GM23248 (cell line): ENCODE results near the gene SLC28A3.

ENCODE experiments used
- EZH2 ChIP-seq: fragments of 200-600 bp; sonication (generic); IDR thresholded peaks from 2 replicates; pipeline ENCODE4 v1.6.1; 2018; ENCODE audit warnings: antibody characterized with exemption, mild to moderate bottlenecking; ENCODE audit not compliant: insufficient read depth, poor library complexity, severe bottlenecking
- EZH2phosphoT487 ChIP-seq: fragments of 200-600 bp; sonication (generic); IDR thresholded peaks from 2 replicates; pipeline ENCODE4 v1.6.1; 2018; ENCODE audit warnings: antibody characterized with exemption, moderate library complexity, mild to moderate bottlenecking, low read depth; ENCODE audit not compliant: insufficient read depth

DNA sequence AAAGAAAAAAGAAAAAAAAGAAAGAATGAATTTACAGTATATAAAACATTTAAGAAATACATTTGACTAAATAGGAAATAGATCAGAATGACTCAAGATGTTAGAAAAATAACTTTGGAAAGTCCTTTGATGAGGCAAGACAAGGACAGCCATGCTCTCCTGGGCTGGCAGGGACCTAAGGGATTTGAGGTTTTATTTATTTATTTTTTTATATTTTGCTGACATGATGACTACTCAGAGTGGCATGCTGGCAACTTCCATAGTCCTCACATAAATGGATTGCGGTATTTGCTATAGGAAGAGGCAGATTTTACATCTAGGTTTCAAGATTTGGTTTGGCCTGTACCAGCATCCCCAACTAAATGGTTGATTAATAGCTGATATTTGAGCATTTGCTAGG lies 17.7 kb downstream of the SLC28A3 start:
- TF ChIP-seq EZH2, result no peak
- no peak for TF ChIP-seq EZH2phosphoT487
